Measurements from ENCODE around the gene OR2J2.
"Not testable (repeated sequence)": the region's sequence is repeated elsewhere in the genome, so short reads cannot be mapped to it uniquely, and the experiment has no call there.

OR2J2 gene

DNA sequence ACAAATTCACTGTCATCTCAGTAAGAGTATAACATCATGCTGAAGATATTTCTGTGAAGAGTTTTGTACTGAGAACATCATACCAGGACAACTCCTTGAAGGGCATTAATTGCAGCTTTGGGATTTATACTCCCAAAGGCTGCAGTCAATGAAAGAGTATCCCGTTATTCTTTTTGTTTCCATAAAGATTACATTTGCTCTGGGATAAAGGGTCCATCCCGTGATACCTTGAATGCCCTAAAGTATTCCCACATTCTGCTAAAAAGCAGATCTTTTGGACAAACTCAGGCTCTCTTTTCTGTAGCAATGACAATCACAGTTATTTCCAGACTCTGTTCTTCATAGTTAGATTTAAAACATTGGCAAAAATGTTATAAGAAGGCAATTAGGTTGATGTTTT, at the start of gene OR2J2:
Gene OR2J2 (plus strand): TSS at position 301 of the 400 bp plus-strand sequence. CDS start 2,729 bp downstream, outside the sequence.
- DNase-seq (ENCODE audit: low read depth in 2 of 2) = not testable (repeated sequence)

- no peak for DNase-seq (ENCODE audit: low read depth in 2 of 2)
These were observed 41.2 kb upstream of the OR2J2 start for GRCh38 chr6:29129326-29130012.

GRCh38 chr6:29130644-29131043, 40.1 kb upstream of the OR2J2 start:
- DNase-seq (ENCODE audit: low read depth in 2 of 2) = no peak

GRCh38 chr6:29131691-29132090, 39.0 kb upstream of the OR2J2 start:
- DNase-seq (ENCODE audit: low read depth in 2 of 2) = no peak

GRCh38 chr6:29137724-29138123, 33.0 kb upstream of the OR2J2 start:
- DNase-seq (ENCODE audit: low read depth in 2 of 2) = no peak

DNA sequence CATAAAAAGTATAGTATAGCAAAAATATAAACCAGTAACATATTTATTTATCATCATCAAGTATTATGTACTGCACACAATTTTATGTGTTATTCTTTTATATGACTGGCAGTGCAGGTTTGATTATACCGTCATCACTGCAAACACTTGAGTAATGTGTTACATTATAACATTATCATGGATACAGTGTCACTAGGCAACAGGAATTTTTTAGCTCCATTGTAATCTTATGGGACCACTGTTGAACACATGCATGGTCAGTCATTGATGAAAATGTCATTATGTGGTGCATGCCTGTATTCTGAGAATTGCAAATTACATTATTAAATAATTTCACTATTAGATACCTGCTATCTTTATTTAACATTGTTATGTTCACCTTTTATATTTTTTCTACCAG, 29.1 kb upstream of the OR2J2 start:
- DNase-seq (ENCODE audit: low read depth in 2 of 2) = no peak

GRCh38 chr6:29142309-29142708, 28.4 kb upstream of the OR2J2 start:
- no peak for DNase-seq (ENCODE audit: low read depth in 2 of 2)

DNA sequence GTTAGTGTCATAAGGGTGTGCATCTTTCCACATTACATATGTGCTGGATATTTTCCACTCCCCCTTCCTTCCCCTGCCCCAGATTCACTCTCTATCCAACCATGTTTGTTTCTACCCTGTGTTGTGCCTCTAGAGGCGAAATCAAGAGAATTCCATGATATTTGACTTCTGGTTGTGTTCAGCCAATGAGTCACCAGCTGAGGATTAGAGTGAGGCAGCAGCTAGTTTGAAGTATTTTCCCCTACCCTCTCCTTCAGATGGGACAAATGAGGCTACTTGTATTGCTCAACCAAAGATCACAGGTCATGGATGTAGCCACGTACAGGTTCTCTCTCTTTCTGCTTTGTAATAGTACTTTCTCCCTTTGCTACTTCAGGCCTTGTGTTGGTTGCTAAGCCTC, 24.5 kb upstream of the OR2J2 start:
- no peak for DNase-seq (ENCODE audit: low read depth in 2 of 2)

- DNase-seq (ENCODE audit: low read depth in 2 of 2) = no peak
These were observed 23.6 kb upstream of the OR2J2 start for GRCh38 chr6:29147074-29147473.

GRCh38 chr6:29149444-29149843, 21.3 kb upstream of the OR2J2 start:
- DNase-seq (ENCODE audit: low read depth in 2 of 2) = not testable (repeated sequence)

GRCh38 chr6:29153083-29153482, 17.6 kb upstream of the OR2J2 start:
- no peak for DNase-seq (ENCODE audit: low read depth in 2 of 2)

GRCh38 chr6:29155182-29155581, 15.5 kb upstream of the OR2J2 start:
- DNase-seq (ENCODE audit: low read depth in 2 of 2) = not testable (repeated sequence)

DNA sequence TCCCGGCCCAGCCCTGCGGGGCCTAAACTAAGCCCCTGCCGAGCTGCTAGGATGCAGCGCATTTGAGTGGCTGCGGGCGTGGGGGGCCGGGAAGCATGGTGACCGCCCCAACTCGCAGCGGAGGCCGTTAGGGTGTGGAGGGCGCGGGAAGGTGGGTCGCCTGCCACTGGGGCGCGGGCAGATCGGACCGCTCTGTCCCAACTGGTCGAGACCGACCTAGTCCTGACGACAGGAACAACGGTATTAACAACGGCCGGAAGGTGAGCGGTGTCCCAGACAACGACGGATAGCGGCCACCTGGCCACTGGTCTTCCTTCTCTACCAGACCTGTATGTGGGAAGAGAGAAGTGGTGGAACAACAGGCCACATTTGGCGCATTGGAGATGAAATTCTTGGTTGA, 10.8 kb upstream of the OR2J2 start:
- not testable (repeated sequence) for DNase-seq (ENCODE audit: low read depth in 2 of 2)

DNA sequence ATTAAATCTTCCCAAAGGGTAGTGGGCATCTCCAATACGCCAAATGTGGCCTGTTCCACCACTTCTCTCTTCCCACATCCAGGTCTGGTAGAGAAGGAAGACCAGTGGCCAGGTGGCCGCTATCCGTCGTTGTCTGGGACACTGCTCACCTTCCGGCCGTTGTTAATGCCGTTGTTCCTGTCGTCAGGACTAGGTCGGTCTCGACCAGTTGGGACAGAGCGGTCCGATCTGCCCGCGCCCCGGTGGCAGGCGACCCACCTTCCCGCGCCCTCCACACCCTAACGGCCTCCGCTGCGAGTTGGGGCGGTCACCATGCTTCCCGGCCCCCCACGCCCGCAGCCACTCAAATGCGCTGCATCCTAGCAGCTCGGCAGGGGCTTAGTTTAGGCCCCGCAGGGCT, 5.1 kb upstream of the OR2J2 start:
- not testable (repeated sequence) for DNase-seq (ENCODE audit: low read depth in 2 of 2)

- DNase-seq (ENCODE audit: low read depth in 2 of 2) = no peak
These were observed 1.0 kb downstream of the OR2J2 start for GRCh38 chr6:29171736-29172135.

- DNase-seq (ENCODE audit: low read depth in 2 of 2) = no peak
These were observed 12.9 kb downstream of the OR2J2 start for GRCh38 chr6:29183594-29183993.

DNA sequence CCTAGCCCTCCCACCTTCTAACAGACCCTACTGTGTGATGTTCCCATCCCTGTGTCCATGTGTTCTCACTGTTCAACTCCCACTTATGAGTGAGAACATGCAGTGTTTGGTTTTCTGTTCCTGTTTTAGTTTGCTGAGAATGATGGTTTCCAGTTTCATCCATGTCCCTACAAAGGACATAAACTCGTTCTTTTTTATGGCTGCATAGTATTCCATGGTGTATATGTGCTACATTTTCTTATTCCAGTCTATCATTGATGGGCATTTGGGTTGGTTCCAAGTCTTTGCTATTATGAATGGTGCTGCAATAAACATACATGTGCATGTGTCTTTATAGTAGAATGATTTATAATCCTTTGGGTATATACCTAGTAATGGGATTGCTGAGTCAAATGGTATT, 18.0 kb downstream of the OR2J2 start:
- DNase-seq (ENCODE audit: low read depth in 2 of 2) = not testable (repeated sequence)

DNA sequence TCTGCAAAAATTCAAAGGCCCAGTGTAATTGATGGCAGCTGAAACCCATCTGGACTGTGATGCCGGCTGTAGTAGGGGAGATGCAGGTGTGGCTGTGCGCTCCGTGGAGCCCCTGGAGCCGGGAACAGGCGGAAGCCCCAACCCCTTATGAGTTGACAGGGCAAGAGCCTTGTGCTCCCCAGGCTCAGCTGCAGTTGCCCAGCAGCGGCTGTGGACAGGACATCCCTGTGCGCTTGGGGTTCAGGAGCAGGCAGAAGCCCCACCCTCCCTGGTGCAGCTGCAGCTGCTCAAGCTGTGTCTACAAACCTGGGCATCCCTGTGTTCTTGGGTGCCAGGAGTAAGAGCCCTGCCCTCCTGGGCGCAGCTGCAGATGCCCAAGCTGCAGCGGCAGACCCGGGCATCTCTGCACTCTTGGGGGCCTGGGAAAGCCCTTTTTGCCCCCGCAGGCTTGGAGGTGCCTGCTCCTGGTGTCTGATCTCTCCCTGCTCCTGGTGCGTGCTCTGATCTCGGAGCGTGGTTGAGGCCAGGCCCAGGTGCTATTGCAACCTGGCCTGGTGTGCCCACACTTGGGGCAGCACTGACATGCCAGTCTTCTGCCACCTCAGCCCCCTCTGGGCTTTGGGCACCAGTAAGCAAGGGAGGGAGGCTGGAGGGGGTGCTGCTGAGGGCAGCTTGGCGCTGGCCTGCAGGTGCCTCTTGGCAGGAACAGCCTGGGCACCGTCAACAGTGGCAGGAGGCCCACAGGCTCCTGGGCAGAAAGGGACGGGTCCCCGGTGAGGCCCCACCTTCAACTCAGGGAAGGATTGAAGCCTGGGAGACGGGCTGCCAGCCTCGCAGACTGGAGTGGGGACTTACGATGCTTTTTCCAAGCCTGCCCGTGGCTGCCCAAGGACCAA, 30.3 kb downstream of the OR2J2 start:
- no peak for DNase-seq (ENCODE audit: low read depth in 2 of 2)

DNA sequence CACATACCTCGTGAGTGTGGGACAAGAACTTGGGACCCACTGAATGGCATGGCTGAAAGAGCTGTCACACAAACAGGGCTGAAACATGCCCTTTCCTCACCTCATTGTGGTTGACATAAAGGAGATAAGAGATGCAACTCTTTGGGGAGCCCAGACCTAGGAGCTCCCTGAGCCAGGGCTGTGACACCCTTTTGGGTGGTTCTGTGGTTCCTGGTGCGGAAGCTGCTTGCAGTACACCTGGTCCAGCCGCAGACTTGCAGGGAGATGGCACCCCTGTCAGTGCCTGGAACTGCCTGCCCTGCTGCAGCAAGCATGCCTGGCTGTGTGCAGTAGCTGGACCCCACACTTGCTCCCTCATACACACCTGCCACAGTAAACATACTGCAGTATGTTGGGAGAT, 31.3 kb downstream of the OR2J2 start:
- DNase-seq (ENCODE audit: low read depth in 2 of 2) = no peak

DNA sequence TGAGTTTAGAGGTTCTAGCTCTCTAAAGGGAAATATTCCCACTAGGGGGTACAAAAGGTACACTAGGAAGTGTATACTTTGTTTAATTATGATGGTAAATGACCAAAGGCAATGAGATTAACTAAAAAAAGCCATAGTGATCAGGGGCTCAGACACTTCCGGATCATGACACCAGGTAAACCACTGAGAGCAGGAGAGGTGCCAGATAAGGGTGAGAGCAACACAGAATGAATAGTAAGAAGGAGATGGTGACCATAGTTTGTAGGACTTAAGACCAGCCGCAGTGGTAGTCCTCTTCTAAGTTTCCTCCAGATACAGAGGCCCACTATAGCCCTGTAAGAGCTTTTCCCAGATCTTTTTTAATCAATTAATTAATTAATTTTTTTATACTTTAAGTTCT, 40.8 kb downstream of the OR2J2 start:
- DNase-seq (ENCODE audit: low read depth in 2 of 2) = no peak

- no peak for DNase-seq (ENCODE audit: low read depth in 2 of 2)
These were observed 45.8 kb downstream of the OR2J2 start for GRCh38 chr6:29216528-29216927.

GRCh38 chr6:29217242-29217641, 46.5 kb downstream of the OR2J2 start:
- DNase-seq (ENCODE audit: low read depth in 2 of 2) = not testable (repeated sequence)

GRCh38 chr6:29218056-29218455, 47.3 kb downstream of the OR2J2 start:
- not testable (repeated sequence) for DNase-seq (ENCODE audit: low read depth in 2 of 2)

Data from stimulated activated CD8-positive, alpha-beta memory T cell treated with anti-CD3 and anti-CD28 coated beads, Interleukin-15, amount 100 ng/mL, for 4 hours (primary cell).